ENCODE results near the gene LCE1F.

DNA sequence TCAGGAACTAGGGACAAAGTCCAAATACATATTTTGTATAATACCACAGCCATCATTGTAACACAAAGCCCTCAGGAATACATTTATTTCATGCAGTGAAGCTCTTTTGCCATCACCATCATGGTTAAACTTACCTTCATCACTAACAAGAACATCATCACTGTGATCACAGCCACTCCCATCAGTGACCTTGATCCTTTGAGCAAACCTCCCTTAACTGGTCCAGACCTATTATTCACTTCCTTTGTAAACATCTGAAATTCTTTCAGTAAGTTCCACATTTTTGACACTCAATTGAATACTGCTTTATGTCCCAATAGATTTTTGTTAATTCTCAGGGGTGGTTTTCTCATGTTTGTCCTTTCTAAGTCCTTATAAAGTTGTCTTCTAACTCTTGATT, 33.3 kb upstream of the LCE1F start:
- TF ChIP-seq CTCF (IDR thresholded peaks at IDR 0.05): no peak
- no peak for TF ChIP-seq POLR2A (IDR thresholded peaks at IDR 0.05)

All from upper lobe of left lung (tissue), 4 donors.